GM18526 (cell line): Measurements from ENCODE around the gene SNAP23.

Experiments
- POLR2A ChIP-seq: IDR thresholded peaks from 3 replicates; pipeline ENCODE4 v1.6.1; 2011; ENCODE audit not compliant: insufficient read length; ENCODE audit errors: extremely low read depth

The SNAP23 gene

GRCh38 chr15:42490291-42490670 lies 5.2 kb upstream of the SNAP23 start:
- no peak for TF ChIP-seq POLR2A

GRCh38 chr15:42490671-42491538 lies 4.5 kb upstream of the SNAP23 start, which contains the start of gene ZNF106:
ZNF106 (minus strand) TSS chr15:42491141; CDS start chr15:42472289, 18,852 bp downstream.
- peak; percentile 88 for TF ChIP-seq POLR2A

- TF ChIP-seq POLR2A: no peak
These were observed 3.8 kb upstream of the SNAP23 start for GRCh38 chr15:42491539-42492225.

- TF ChIP-seq POLR2A: no peak
These were observed 1.8 kb upstream of the SNAP23 start for GRCh38 chr15:42493679-42494078.

GRCh38 chr15:42494998-42495360 lies 455 bp upstream of the SNAP23 start:
- no peak for TF ChIP-seq POLR2A

GRCh38 chr15:42498212-42499068 lies 3.0 kb downstream of the SNAP23 start:
- TF ChIP-seq POLR2A: no peak

GRCh38 chr15:42499858-42500609 lies 4.6 kb downstream of the SNAP23 start:
- TF ChIP-seq POLR2A: no peak

- no peak for TF ChIP-seq POLR2A
These were observed 7.0 kb downstream of the SNAP23 start for GRCh38 chr15:42502477-42502876.

- no peak for TF ChIP-seq POLR2A
These were observed 8.4 kb downstream of the SNAP23 start for GRCh38 chr15:42503825-42504224.

GRCh38 chr15:42504631-42505030 lies 9.2 kb downstream of the SNAP23 start:
- no peak for TF ChIP-seq POLR2A

GRCh38 chr15:42507514-42507913 lies 12.1 kb downstream of the SNAP23 start:
- TF ChIP-seq POLR2A: no peak

GRCh38 chr15:42508263-42508690 lies 12.8 kb downstream of the SNAP23 start:
- no peak for TF ChIP-seq POLR2A

GRCh38 chr15:42510258-42511006 lies 15.0 kb downstream of the SNAP23 start:
- TF ChIP-seq POLR2A: no peak

GRCh38 chr15:42511007-42511391 lies 15.6 kb downstream of the SNAP23 start:
- TF ChIP-seq POLR2A: no peak

GRCh38 chr15:42523331-42523730 lies 27.9 kb downstream of the SNAP23 start:
- TF ChIP-seq POLR2A: no peak

- TF ChIP-seq POLR2A: no peak
These were observed 33.5 kb downstream of the SNAP23 start for GRCh38 chr15:42528970-42529369.
